Caco-2 (cell line): ENCODE data around the gene MRPL52. TPM values are rescaled to one million over a fixed set of nuclear protein-coding genes. Genes with fewer than 3 reads are reported as not detected.

Experiments
- BruUV-seq: library from RNA; stranded (reverse); fragments of 400-500 nt; replicated peaks from 2 replicates; lab custom pipeline; 2021; lab: Mats Ljungman, UMichigan
- CTCF ChIA-PET: fragments of 300-600 bp; sonication (Branson Sonifier 250); formaldehyde crosslinking; loops from one replicate; lab custom pipeline; 2022; ENCODE audit warnings: antibody characterized with exemption; lab: Charles Lee
- POLR2A ChIA-PET: fragments of 300-600 bp; sonication (Branson Sonifier 250); formaldehyde crosslinking; loops from one replicate; lab custom pipeline; 2022; ENCODE audit warnings: antibody characterized with exemption; lab: Charles Lee
- DNase-seq, 2 experiments: peaks; one replicate each; pipeline versions ENCODE4 v3.0.0 to v3.0.0-alpha.2; 2020 to 2022
- H3K27me3 ChIP-seq: replicated peaks from 2 replicates; pipeline ENCODE4 v1.6.0; 2011; ENCODE audit warnings: low read length; ENCODE audit not compliant: control insufficient read depth, insufficient read depth
- H3K36me3 ChIP-seq: 2 replicates; pipeline ENCODE4 v1.5.1; 2011; ENCODE audit warnings: low read length; ENCODE audit not compliant: control insufficient read depth, insufficient read depth
- H3K4me1 ChIP-seq: fragments of 250-450 bp; sonication (Bioruptor Pico); 2 replicates; pipeline ENCODE4 v1.5.1; 2020; ENCODE audit warnings: mild to moderate bottlenecking
- H3K4me3 ChIP-seq: 2 replicates; pipeline ENCODE4 v1.5.1; 2011; ENCODE audit warnings: low read depth, mild to moderate bottlenecking, control low read depth, low read length
- H3K9me3 ChIP-seq: fragments of 250-450 bp; sonication (Bioruptor Pico); 2 replicates; pipeline ENCODE4 v1.5.1; 2020; ENCODE audit warnings: mild to moderate bottlenecking, moderate library complexity
- H3K27ac Mint-ChIP-seq: one replicate; pipeline ENCODE4 v1.8.0; 2022; ENCODE audit warnings: mixed read lengths; ENCODE audit not compliant: unreplicated experiment
- H3K27me3 Mint-ChIP-seq: one replicate; pipeline ENCODE4 v1.8.0; 2022; ENCODE audit warnings: mixed read lengths; ENCODE audit not compliant: insufficient read depth, unreplicated experiment
- H3K36me3 Mint-ChIP-seq: one replicate; pipeline ENCODE4 v1.8.0; 2022; ENCODE audit warnings: mild to moderate bottlenecking, mixed read lengths; ENCODE audit not compliant: insufficient read depth, unreplicated experiment
- H3K4me1 Mint-ChIP-seq: one replicate; pipeline ENCODE4 v1.8.0; 2022; ENCODE audit warnings: low read depth, mixed read lengths; ENCODE audit not compliant: unreplicated experiment
- H3K4me3 Mint-ChIP-seq: one replicate; pipeline ENCODE4 v1.8.0; 2022; ENCODE audit warnings: mild to moderate bottlenecking, moderate library complexity, mixed read lengths; ENCODE audit not compliant: unreplicated experiment
- H3K9me3 Mint-ChIP-seq: one replicate; pipeline ENCODE4 v1.8.0; 2022; ENCODE audit warnings: mixed read lengths; ENCODE audit not compliant: unreplicated experiment
- intact Hi-C: fragments of 100-400 bp; cut with micrococcal nuclease; formaldehyde crosslinking; loops from one replicate; pipeline ENCODE4 v1.10.0; 2022; ENCODE audit not compliant: unreplicated experiment
- total RNA-seq: library from RNA; stranded (reverse); gene quantifications from 2 replicates; pipeline ENCODE4 v1.2.3, GENCODE V29; 2022
- TF ChIP-seq, protein P1 (sequence below), 2 experiments: fragments of 200-600 bp in 1 of 2; IDR thresholded peaks; 1 replicate in 1 of 2; 2 replicates in 1 of 2; pipeline versions ENCODE4 v1.5.1 to v1.8.0; 2011 to 2022; ENCODE audit warnings: antibody characterized with exemption in 1 of 2, control low read depth in 1 of 2, inconsistent platforms in 1 of 2, low read depth in 1 of 2, low read length in 1 of 2, mild to moderate bottlenecking in 1 of 2, moderate library complexity in 1 of 2; ENCODE audit not compliant: insufficient read depth in 1 of 2, severe bottlenecking in 1 of 2, unreplicated experiment in 1 of 2

MRPL52 gene
- total RNA-seq, 1 experiment from 2014 or later = 149 TPM

DNA sequence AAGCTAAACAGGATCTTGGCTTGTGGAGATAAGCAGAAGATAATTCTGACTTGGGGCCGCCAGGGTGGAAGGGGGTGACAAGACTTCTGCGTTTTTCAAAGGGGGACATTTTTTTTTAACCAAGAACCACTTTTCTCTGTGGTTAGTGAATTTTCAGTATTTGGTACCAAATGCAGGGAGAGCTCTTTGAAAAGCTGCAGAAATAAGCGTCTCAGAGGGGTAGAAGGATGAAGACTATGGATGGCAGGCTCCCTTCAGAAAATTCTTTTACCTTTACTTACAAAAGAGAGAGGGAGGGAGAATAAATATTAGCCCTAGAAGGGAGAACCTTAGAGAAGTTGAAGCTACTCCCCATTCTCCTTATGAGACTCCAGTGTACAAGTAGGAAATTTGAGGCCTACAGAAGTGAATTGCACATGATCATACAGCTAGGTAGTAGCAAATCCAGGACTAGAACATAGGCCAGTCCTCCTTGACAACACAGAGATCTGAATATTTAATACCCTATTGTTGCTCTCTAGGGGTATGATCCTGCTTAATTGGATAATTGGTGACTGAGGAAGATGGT, 840 bp downstream of the MRPL52 start:
- H3K27me3 ChIP-seq = no peaks in the 10 kb centered on the region
- H3K9me3 ChIP-seq = no peaks in the 10 kb centered on the region
- ChIA-PET POLR2A (interaction anchor here (0.6 to 1.5 kb wide), 4 partner anchors 9 to 217 kb away, joined by 3 to 4 read pairs (median 3); partner anchors contain the start of gene SLC7A7), CTCF (interaction anchor here (0.8 to 1.3 kb wide), 3 partner anchors 9 to 24 kb away, joined by 3 to 5 read pairs (median 3); no protein-coding TSS in a partner anchor)
- intact Hi-C loops = no loop called here
- H3K4me3 ChIP-seq = peak overlapping the region; percentile 84
- Mint-ChIP-seq H3K36me3 (peaks cover 54% of the 10 kb centered on the region), H3K27me3 (no peaks in the 10 kb centered on the region), H3K4me3 (peak overlapping the region; percentile 92), H3K27ac (peak overlapping the region; percentile 98), H3K4me1 (peaks cover 18% of the 10 kb centered on the region), H3K9me3 (no peaks in the 10 kb centered on the region)
- TF ChIP-seq, protein P1, sequence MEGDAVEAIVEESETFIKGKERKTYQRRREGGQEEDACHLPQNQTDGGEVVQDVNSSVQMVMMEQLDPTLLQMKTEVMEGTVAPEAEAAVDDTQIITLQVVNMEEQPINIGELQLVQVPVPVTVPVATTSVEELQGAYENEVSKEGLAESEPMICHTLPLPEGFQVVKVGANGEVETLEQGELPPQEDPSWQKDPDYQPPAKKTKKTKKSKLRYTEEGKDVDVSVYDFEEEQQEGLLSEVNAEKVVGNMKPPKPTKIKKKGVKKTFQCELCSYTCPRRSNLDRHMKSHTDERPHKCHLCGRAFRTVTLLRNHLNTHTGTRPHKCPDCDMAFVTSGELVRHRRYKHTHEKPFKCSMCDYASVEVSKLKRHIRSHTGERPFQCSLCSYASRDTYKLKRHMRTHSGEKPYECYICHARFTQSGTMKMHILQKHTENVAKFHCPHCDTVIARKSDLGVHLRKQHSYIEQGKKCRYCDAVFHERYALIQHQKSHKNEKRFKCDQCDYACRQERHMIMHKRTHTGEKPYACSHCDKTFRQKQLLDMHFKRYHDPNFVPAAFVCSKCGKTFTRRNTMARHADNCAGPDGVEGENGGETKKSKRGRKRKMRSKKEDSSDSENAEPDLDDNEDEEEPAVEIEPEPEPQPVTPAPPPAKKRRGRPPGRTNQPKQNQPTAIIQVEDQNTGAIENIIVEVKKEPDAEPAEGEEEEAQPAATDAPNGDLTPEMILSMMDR (IDR thresholded peaks at IDR 0.05; ENCODE audit: insufficient read depth in 1 of 2, low read depth in 1 of 2, low read length in 1 of 2, severe bottlenecking in 1 of 2, unreplicated experiment in 1 of 2) = no peak
- DNase-seq = no peak
- TSS peak; percentile 62 for BruUV-seq
- peaks cover 5% of the 10 kb centered on the region for H3K4me1 ChIP-seq
- H3K36me3 ChIP-seq = peaks cover 2% of the 10 kb centered on the region; the same call in 1 of the 2 replicates

- intact Hi-C loops = no loop called here
- TF ChIP-seq, protein P1 (IDR thresholded peaks at IDR 0.05; ENCODE audit: insufficient read depth in 1 of 2, low read depth in 1 of 2, low read length in 1 of 2, severe bottlenecking in 1 of 2, unreplicated experiment in 1 of 2) = no peak
- peaks cover 2% of the 10 kb centered on the region; the same call in 1 of the 2 replicates for H3K36me3 ChIP-seq
Observed at GRCh38 chr14:22835505-22835904, 5.8 kb downstream of the MRPL52 start.

GRCh38 chr14:22836301-22837113, 6.8 kb downstream of the MRPL52 start, which contains the start of gene MMP14:
Gene MMP14 (plus strand): TSS chr14:22836585. CDS start chr14:22836818, 233 bp downstream.
- peak within 1 kb of the TSS; percentile 87 for H3K27ac Mint-ChIP-seq
- BruUV-seq = TSS peak; percentile 55
- H3K27me3 ChIP-seq = no peaks in the 10 kb centered on the region
- no peaks in the 10 kb centered on the region for H3K27me3 Mint-ChIP-seq
- H3K9me3 ChIP-seq = no peaks in the 10 kb centered on the region
- H3K36me3 ChIP-seq = peaks cover 4% of the 10 kb centered on the region
- peaks cover 16% of the 10 kb centered on the region for H3K4me1 ChIP-seq
- intact Hi-C loops = loop anchor here (1.0 to 2.0 kb wide), 2 partner anchors 14 to 17 kb away; no protein-coding TSS in a partner anchor
- peaks cover 17% of the 10 kb centered on the region for H3K4me1 Mint-ChIP-seq
- CTCF ChIA-PET = interaction anchor here (0.6 to 4.5 kb wide), 12 partner anchors 12 to 1530 kb away, joined by 3 to 22 read pairs (median 4); partner anchors contain the start of gene SLC7A7
- TF ChIP-seq, protein P1 (IDR thresholded peaks at IDR 0.05; ENCODE audit: insufficient read depth in 1 of 2, low read depth in 1 of 2, low read length in 1 of 2, severe bottlenecking in 1 of 2, unreplicated experiment in 1 of 2) = peak; percentile 50 to 75
- H3K36me3 Mint-ChIP-seq = peaks cover 57% of the 10 kb centered on the region
- peak; percentile 71 to 77 for DNase-seq
- H3K4me3 Mint-ChIP-seq = peak within 1 kb of the TSS; percentile 85
- POLR2A ChIA-PET = interaction anchor here (0.8 to 1.6 kb wide), 4 partner anchors 11 to 24 kb away, joined by 5 to 13 read pairs (median 9); no protein-coding TSS in a partner anchor
- no peaks in the 10 kb centered on the region for H3K9me3 Mint-ChIP-seq
- H3K4me3 ChIP-seq = peak within 1 kb of the TSS; percentile 74

More at GRCh38 chr14:22835505-22835904, 5.8 kb downstream of the MRPL52 start:
- Histone ChIP-seq H3K27me3 (no peaks in the 10 kb centered on the region), H3K9me3 (no peaks in the 10 kb centered on the region), H3K4me1 (peaks cover 16% of the 10 kb centered on the region), H3K4me3 (no peak overlapping the region)
- H3K4me1 Mint-ChIP-seq = peaks cover 22% of the 10 kb centered on the region
- peak overlapping the region; percentile 87 for H3K27ac Mint-ChIP-seq
- ChIA-PET CTCF (interaction anchor here (1.9 to 4.5 kb wide), 2 partner anchors 13 to 15 kb away, joined by 5 to 22 read pairs; no protein-coding TSS in a partner anchor), POLR2A (no interaction called here)
- peaks cover 59% of the 10 kb centered on the region for H3K36me3 Mint-ChIP-seq
- no peaks in the 10 kb centered on the region for H3K9me3 Mint-ChIP-seq
- DNase-seq = no peak
- no TSS peak for BruUV-seq
- H3K4me3 Mint-ChIP-seq = no peak overlapping the region
- H3K27me3 Mint-ChIP-seq = no peaks in the 10 kb centered on the region
